Measurements from ENCODE around the gene BTBD18.

DNA sequence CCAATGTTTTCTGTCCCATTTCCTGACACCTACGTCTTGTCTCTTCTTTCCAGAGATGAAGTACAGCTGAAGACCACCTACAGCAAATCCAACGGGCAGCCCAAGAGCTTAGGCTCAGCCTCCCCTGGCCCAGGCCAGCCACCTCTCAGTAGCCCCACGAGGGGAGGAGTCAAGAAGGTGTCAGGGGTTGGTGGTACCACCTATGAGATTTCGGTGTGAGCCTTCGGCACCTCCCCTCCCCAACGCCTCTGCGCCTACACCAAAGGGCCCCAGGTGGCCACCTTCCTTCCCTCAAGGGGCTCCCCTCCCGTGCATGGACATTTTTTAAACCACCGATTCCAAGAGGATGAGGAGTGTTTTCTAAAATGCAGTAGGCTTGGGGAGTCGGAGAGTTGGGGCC is 51.8 kb downstream of the BTBD18 start:
- TF ChIP-seq, protein P1, sequence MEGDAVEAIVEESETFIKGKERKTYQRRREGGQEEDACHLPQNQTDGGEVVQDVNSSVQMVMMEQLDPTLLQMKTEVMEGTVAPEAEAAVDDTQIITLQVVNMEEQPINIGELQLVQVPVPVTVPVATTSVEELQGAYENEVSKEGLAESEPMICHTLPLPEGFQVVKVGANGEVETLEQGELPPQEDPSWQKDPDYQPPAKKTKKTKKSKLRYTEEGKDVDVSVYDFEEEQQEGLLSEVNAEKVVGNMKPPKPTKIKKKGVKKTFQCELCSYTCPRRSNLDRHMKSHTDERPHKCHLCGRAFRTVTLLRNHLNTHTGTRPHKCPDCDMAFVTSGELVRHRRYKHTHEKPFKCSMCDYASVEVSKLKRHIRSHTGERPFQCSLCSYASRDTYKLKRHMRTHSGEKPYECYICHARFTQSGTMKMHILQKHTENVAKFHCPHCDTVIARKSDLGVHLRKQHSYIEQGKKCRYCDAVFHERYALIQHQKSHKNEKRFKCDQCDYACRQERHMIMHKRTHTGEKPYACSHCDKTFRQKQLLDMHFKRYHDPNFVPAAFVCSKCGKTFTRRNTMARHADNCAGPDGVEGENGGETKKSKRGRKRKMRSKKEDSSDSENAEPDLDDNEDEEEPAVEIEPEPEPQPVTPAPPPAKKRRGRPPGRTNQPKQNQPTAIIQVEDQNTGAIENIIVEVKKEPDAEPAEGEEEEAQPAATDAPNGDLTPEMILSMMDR (IDR thresholded peaks at IDR 0.05) = no peak
- no peak for TF ChIP-seq ZNF317 (CRISPR knock-in tag; IDR thresholded peaks at IDR 0.05; ENCODE audit: borderline replicate concordance, low read depth)
- TF ChIP-seq, protein P2, sequence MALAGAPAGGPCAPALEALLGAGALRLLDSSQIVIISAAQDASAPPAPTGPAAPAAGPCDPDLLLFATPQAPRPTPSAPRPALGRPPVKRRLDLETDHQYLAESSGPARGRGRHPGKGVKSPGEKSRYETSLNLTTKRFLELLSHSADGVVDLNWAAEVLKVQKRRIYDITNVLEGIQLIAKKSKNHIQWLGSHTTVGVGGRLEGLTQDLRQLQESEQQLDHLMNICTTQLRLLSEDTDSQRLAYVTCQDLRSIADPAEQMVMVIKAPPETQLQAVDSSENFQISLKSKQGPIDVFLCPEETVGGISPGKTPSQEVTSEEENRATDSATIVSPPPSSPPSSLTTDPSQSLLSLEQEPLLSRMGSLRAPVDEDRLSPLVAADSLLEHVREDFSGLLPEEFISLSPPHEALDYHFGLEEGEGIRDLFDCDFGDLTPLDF (CRISPR knock-in tag; IDR thresholded peaks at IDR 0.05) = no peak
- TF ChIP-seq ESRRA (CRISPR knock-in tag; IDR thresholded peaks at IDR 0.05; ENCODE audit: borderline replicate concordance) = no peak
- TF ChIP-seq NR1H2 (CRISPR knock-in tag; IDR thresholded peaks at IDR 0.05) = no peak
- TF ChIP-seq ETV6 (CRISPR knock-in tag; IDR thresholded peaks at IDR 0.05) = no peak
- TF ChIP-seq, protein P3, sequence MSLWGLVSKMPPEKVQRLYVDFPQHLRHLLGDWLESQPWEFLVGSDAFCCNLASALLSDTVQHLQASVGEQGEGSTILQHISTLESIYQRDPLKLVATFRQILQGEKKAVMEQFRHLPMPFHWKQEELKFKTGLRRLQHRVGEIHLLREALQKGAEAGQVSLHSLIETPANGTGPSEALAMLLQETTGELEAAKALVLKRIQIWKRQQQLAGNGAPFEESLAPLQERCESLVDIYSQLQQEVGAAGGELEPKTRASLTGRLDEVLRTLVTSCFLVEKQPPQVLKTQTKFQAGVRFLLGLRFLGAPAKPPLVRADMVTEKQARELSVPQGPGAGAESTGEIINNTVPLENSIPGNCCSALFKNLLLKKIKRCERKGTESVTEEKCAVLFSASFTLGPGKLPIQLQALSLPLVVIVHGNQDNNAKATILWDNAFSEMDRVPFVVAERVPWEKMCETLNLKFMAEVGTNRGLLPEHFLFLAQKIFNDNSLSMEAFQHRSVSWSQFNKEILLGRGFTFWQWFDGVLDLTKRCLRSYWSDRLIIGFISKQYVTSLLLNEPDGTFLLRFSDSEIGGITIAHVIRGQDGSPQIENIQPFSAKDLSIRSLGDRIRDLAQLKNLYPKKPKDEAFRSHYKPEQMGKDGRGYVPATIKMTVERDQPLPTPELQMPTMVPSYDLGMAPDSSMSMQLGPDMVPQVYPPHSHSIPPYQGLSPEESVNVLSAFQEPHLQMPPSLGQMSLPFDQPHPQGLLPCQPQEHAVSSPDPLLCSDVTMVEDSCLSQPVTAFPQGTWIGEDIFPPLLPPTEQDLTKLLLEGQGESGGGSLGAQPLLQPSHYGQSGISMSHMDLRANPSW (CRISPR knock-in tag; conservative IDR thresholded peaks at IDR 0.05; ENCODE audit: low read depth) = no peak
- no peak for TF ChIP-seq MXD4 (CRISPR knock-in tag; IDR thresholded peaks at IDR 0.05; ENCODE audit: borderline replicate concordance)
